Fibroblast of peridontal ligament (primary cell): Measurements from ENCODE around the gene ADK.

ENCODE experiments used
- DNase-seq: peaks from one replicate; pipeline ENCODE4 v3.0.0-alpha.2; 2010; ENCODE audit errors: extremely low read depth

ADK gene

DNA sequence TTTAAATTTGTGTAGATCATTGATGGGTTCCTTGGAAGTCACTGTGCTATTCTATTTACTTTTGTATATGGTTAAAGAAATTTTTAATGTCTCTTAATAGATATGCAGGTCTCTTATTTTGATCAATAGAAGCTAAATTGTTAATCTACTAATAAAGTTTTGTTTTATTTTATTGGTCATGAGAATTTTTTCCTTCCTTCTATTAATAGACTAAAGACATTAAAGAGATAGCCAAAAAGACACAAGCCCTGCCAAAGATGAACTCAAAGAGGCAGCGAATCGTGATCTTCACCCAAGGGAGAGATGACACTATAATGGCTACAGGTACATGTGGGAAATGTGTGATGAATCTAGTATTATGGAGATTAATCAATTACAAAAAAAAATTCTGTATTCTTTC, 449.1 kb downstream of the ADK start:
- no peak for DNase-seq

DNA sequence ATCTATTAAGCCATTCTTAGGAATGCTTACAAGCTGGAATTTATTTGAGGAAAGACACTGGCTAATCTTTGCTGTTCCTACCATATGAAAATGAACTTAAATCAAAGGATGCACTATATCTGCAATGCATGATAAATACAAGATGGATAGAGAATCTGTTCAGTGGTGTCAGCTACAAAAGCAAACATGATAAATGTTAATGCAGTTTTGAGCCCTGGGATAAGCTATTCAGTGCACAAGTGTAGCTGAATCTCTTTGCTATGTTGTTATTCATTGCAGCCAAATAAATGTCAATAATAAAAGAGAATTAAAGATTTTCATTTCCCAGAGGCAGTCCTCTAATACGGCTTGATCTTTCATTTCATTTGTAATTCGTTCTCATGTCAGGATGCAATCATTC, 451.6 kb downstream of the ADK start:
- DNase-seq = no peak

DNA sequence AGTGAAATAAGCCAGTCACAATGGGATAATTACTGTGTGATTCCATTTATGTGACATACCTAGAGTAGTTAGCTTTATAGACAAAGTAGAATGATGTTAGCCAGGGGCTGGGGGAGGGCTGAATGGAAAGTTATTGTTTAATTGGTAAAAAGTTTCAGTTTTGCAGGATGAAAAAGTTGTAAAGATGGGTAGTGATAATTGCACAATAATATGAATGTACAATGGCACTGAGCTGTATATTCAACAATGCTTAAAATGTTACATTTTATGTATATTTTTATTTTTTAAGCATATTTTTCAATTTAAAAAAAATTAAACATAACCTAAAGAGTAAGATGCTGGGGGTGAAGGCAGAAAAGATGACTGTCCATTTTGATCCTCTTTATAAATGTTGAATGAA, 459.3 kb downstream of the ADK start:
- no peak for DNase-seq

DNA sequence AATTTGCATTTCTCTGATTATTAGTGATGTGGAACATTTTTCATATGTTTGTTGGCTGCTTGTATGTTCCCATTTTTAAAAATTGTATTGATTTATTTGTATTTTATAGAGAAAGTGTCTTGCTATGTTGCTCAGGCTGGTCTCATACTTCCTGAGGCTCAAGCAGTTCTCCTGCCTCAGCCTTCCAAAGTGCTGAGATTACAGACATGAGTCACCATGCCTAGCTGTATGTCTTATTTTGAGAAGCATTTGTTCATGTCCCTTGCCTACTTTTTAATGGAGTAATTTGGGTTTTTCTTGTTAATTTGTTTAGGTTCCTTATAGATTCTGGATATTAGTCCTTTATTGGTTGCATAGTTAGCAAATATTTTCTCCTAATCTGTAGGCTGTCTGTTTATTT, 461.2 kb downstream of the ADK start:
- peak; percentile 17 for DNase-seq

DNA sequence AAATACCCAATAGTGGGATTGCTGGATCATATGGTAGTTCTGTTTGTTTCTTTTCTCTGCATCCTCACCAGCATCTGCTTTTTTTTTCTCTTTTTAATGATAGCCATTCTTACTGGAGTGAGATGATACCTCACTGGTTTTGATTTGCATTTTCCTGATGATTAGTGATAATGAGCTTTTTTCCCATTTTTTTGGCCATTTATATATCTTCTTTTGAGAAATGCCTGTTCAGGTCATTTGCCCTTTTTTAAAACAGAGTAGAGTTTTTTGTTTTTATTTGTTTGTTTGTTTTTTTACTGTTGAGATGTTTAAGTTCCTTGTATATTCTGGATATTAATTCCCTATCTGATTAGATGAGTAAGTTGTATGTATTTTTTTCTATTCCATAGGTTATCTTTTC, 469.6 kb downstream of the ADK start:
- DNase-seq = no peak

DNA sequence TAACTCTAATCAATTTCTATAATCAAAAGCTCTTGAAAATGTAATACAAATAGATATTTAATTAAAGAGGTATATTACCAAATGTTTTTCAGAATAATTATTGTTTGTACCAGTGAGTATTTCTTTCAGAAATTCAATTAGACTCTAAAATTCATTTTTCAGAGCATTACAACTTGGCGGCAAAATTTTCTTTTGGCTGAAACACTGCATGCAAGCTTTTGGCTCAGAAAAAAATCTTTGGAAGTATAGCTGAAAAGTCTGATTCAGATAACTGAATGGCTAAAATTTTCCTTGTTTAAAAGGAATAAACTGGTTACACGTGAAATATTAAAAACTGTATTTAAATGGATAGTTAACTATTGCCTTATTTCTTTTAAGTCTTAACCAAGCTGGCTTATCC, 472.8 kb downstream of the ADK start:
- no peak for DNase-seq

DNA sequence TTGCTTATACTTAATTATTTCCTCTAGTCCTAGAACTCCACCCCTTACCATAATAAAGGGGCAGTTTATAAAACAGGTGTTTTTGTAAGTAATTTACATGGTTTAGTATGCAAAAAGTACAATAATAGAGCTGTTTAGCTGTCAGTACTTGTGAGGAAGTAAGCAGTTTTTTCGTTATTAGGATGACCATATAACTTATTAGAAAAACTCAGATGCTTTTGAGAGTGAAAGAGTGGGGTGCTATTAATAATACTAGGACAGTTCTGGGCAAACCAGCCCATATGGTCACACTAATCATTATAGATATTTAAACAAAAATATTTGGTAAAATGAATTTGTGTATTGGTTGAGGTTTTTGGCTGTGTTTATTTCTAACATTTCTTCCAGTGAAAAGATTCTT, 473.5 kb downstream of the ADK start:
- DNase-seq = no peak

DNA sequence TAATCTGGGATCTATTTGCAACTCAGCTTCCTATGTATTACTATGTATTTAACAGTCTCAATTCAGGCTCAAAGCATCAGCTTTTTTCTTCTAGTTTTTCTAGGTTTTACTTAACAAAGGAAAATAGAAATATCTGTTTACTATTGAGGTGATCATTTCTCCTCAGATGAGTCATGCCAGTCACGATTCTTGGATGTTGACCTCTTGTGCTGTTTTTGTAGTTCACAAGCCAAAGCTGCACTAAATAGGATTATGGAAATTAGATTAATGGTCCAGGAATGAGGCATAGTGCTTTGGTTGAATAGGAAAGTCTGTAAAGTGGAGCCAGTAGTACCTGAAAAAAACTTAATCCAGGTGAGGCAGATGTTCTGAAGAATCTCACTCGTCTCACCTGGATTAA, 477.1 kb downstream of the ADK start:
- DNase-seq = no peak

DNA sequence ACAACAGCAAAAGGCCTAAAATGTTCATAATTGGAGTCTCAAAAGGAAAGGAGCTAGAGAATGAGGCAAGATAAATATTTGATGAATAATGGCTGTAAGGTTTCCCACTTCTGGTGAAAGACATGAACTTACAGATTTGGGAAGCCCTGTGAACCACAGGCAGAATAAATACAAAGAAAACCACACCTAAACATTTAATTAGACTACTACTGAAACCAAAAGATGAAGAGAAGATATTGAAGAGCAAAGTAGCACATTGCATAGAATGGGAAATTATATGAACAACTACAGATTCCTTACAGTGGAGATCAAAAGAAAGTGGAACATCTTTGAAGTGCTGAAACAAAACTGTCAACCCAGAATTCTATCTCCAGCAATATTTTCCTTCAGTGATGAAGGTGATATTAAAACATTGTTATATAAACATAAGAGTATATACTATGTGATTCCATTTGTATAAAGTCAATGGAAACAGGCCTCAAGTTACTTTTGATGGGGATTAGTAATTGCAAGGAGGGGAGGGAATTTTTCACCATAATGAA, 484.0 kb downstream of the ADK start:
- no peak for DNase-seq

DNA sequence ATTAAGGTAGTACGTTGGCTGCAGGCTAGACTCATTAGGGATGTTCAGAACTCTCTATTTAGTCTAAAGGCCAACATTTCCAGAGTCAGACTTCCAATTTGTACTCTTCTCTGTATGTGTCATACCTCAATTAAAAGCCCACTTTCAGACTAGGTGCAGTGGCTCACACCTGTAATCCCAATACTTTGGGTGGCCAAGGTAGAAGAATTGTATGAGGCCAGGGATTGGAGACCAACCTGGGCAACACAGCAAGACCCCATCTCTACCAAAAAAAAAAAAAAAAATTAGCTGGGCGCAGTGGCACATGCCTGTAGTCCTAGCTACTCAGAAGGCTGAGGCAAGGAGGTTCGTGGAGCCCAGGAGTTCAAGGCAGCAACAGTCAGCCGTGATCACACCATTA, 484.6 kb downstream of the ADK start:
- no peak for DNase-seq

DNA sequence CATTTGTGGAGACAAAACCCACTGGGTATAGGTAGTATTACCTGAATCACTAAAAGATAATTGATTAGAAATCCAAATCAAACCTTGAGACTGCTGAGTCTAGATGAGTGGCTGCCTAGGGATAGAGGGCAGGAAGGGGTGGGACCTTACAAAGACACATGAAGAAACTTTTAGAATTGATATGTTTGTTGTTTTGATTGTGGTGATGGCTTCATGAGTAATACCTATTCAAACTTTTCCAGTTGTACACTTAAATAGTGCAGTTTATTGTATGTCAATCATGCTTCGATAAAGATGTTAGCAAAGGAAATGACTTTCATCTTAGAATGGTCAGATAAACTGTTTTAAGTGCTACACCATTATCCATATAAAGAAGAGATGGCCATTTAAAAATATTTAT, 486.7 kb downstream of the ADK start:
- DNase-seq = no peak

DNA sequence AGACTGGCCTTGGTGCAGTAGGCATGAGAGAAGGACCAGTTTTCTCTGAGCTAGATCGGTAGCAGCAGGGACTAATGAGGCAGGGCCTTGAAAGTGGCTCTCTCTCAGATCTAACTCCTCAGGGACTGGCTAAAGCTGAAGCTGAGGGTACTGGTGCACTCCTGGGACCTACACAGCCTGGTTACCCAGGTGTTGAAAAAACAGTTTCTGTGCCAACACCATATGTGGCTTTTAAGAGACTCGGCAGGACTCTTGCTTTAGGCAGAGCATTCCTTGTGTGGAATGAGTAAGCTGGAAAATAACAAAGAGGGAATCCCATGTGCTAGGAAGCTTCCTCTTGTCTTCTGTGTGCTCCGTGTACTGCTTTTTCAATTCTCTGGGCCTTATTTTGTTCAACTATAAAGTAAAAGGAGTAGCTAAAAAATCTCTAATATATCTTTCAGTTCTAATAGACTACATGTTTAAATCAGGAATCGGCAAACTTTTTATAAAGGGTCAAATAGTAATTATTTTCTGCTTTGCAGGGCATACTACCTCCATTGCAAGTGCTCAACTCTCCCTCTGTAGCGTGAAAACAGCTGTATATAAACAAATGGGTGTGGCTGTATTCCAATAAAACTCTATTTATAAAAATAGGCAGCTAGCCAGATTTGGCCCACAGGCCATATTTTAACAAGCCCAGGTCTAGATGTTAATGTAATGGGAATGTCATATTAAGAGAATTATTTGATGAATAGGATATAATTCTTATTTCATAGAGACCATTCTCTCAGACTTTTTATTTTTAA, 489.3 kb downstream of the ADK start:
- no peak for DNase-seq

DNA sequence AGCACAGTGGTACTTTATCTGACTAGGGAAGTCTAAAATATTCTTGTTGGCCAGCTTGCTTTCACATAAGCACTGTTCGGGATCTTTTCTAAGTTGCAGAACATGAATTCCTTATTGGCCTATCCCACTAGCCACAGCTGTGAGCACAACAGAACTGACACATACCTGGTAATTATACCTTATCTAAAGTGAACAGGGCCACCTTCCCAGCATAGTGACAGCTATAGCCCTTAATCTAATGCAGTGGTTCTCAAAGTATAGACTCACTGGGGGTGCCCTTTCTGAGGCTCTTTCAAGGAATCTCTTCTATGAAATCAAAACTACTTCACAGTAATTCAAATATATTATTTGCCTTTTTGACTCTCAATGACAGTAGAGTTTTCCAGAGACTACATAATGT, 490.6 kb downstream of the ADK start:
- DNase-seq = no peak

DNA sequence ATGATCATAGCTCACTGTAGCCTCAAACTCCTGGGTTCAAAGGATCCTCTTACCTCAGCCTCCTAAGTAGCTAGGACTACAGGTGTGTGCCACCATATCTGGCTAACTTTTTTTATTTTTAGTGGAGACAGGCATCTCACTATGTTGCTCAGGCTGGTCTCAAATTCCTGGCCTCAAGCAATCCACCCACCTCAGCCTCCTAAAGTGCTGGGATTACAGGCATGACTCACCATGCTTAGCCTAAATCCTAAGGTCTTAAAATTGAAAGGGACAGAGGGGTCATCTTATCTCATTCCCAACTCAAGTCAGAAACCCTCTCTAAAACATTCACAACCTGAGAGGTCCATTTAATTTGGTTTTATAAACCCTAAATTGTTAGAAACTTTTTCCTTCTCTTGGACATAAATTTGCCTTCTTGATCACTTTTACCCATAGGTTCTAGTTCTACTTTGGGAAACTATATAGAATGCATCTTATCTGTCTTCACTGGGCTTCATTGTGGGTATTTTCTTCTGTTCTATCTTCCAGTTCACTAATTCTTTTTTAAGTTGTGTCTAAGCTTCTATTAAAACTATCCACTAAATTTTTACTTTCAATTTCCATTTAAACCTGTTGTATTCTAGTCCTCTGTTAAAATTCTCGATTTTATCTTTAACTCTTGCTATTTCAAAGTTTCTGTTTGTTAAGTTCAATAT, 492.0 kb downstream of the ADK start:
- DNase-seq = no peak

DNA sequence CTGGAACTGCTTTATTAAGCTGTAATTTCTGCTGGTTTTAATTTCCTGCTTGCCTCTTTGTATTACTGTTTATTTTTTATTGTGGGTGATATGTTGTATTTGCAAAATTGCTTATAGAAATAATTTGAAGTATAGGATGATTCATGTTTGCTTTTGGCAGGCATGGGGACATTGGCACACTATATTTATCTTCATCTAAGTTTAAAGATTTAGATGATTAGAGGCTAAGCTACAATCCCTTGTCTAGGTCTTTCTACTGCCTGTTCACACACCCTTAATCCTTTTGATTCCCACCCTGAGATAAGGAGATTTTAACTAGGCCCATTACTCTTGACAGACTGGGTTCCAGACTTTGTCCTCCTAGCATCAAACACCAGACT, 492.6 kb downstream of the ADK start:
- DNase-seq = peak; percentile 39

DNA sequence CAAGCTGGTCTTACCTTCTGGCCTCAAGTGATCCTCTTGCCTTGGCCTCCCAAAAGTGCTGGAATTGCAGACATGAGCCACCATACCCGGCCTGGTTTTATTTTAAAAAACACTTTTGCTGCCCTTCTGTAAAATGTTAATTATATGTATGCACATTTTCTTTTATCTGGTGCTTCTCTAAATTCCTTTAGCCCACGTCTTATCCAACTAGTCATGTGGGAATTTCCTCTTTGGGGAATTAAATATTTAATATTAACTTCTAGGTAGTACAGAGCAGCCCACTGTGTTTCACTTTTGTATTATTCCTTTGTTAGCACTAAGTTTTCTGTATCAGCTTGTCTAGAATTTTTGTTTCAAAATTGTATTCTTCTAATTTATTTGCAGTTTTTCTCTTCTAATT, 493.7 kb downstream of the ADK start:
- no peak for DNase-seq

DNA sequence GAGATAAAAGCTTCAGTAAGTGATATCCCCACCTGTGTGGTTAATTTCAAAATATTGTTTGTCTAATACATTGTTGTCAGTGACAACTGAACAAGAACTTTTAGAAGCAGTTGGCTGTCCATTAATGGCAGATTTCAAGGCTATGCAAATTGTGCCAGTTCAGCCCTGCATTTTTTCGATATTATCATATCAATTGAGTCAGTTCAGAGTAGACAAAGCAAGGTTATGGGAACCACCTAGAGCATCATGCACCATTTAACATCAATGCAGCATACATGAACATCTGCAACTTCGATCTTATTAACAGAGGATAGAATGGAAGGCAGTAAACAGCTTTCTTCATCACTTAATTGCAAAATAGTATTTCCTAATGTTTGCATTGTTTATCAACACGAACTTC, 494.7 kb downstream of the ADK start:
- DNase-seq = no peak

DNA sequence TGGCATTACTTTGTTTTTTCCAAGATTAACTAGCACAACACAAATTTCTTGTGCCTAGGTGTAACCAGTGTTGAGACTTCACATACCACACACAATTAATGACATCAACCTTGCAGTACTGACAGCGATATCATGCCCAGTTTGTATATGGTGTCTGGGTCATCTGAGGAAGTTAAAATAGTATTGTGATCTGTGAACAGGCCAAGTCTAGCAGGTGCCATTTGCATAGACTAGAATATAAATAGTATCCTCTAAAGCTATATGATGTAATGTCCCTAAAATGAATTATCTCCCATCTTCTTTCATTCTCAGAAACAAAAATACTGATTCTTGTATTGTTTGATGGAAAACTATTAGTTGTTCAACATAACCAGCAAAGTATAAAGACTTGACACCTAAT, 499.6 kb downstream of the ADK start:
- no peak for DNase-seq

DNA sequence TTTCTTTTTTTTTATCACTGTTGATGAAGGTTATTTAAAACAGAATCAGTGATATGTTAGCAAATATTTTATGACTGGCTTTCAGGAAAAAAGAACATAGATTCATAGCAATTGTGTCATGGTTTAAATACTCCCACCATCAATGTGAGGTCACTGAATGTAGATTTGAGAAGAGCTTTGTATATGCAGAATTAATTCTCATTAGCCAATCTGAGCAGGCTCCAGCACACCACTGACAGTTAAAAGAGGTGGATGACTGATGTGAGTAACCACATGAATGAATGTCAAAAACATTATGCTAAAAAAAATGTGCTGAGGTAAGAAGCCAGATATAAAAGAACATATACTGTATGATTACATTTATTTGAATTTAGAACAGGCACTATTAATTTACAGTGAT, 500.5 kb downstream of the ADK start:
- DNase-seq = no peak

DNA sequence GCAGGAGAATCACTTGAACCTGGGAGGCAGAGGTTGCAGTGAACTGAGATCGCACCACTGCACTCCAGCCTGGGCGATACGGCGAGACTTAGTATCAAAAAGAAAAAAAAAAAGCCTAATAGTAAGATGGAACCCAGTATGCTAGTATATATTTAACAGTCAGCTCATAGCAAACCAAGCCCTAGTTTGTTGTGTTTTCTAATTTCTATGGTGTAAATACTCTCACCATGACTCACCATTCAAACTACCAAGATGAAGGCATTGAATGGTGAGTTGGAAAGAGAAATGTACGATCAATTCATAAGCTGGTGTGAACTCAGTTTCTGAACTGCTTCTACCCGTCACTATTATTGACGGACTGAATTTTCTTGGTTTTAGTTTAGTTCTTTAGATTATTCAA, 501.6 kb downstream of the ADK start:
- DNase-seq = peak; percentile 5

DNA sequence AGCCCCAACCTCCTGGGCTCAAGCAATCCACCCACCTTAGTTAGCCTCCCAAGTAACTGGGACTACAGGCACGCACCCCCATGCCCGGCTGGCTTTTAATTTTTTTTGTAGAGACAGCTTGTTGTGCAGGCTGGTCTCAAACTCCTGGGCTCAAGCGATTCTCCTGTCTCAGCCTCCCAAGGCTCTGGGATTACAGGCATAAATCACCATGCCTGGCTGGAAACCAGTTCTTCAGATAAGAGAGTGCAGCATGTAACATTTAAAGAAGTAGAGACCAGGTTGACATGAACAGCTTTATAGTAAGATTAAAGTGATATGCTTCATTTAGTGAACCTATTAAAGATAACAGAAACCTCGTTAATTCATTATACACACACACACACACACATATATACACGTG, 507.5 kb downstream of the ADK start:
- no peak for DNase-seq

DNA sequence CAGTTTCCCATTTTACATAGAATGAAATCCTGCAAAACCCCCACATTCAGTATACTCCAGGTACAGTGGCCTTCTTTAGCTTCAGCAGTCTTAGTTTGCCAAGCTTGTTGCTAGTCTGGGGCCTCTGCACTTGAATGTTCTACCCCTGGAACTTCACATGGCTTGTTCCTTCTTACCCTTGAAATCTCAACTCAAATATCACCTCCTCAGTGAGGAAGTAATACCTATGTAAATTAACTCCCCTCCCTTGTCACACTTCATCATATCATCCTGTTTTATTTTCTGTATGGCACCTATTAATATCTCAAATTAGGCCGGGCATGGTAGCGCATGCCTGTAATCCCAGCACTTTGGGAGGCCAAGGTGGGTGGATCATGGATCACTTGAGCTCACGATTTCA, 511.6 kb downstream of the ADK start:
- DNase-seq = no peak

DNA sequence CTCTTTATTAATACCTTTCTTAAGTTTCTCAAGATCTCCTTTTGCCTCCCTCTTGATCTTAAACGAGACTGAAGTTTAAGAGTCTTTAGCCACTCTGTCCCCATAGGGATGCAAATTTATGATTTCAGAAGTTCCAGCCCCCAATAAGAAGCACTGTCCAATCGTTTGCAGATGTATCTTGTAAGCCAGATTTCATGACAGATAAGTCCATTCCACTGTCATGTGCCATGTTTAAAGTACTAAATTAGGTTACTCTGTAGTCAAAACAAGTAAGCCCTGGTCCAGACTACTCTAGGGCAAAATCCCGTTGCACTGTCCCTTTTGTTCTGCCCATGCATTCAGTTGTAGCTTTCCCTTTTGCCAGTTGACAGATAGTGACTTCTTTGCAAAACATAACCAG, 518.2 kb downstream of the ADK start:
- DNase-seq = no peak

DNA sequence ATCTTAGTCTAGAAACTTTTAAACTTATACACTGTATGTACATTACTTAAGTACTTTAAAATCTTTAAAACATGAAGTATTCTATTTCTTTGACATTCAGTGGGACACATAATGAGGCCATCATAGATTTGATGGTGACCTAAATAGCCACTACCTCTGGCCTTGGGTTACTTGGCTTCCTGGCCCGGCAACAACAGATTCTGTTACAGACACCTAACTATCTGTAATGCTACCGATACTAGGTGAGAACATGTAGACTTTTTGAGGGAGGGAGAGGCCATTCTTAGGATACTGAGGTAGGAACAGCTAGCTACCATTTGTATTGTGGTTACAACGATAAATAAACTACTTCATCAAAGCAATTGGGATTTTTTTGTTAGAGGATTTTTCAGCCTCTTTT, 520.7 kb downstream of the ADK start:
- DNase-seq = no peak
